SK-N-SH (cell line): ENCODE results near the gene EID3.

Experiments
- CTCF ChIP-seq: fragments of 200-600 bp; sonication (generic); IDR thresholded peaks from 2 replicates; pipeline ENCODE4 v1.6.1; 2017; ENCODE audit warnings: antibody characterized with exemption, mild to moderate bottlenecking, moderate library complexity
- PBX3 ChIP-seq: IDR thresholded peaks from 2 replicates; pipeline ENCODE4; 2012
- RAD21 ChIP-seq: IDR thresholded peaks from 2 replicates; pipeline ENCODE4 v1.6.1; 2012; ENCODE audit warnings: mild to moderate bottlenecking, low read length
- REST ChIP-seq: IDR thresholded peaks from 2 replicates; pipeline ENCODE4 v1.6.1; 2012; ENCODE audit warnings: mild to moderate bottlenecking, low read depth, low read length, moderate library complexity
- SMC3 ChIP-seq: IDR thresholded peaks from 2 replicates; pipeline ENCODE4 v1.6.1; 2012; ENCODE audit warnings: low read depth, low read length, improper control_type of control experiment
- TAF1 ChIP-seq: IDR thresholded peaks from 2 replicates; pipeline ENCODE4 v1.6.1; 2012; ENCODE audit warnings: low read depth, mild to moderate bottlenecking, low read length, moderate library complexity, borderline replicate concordance
- TEAD4 ChIP-seq: IDR thresholded peaks from 2 replicates; pipeline ENCODE4 v1.4.0; 2012; ENCODE audit warnings: mild to moderate bottlenecking, borderline replicate concordance; ENCODE audit not compliant: insufficient read depth

GRCh38 chr12:104297477-104298113 is 5.9 kb upstream of the EID3 start:
- no peak for TF ChIP-seq CTCF
- peak; percentile 12; the same call in 1 of the 2 replicates for TF ChIP-seq PBX3
- TF ChIP-seq RAD21 = no peak
- no peak for TF ChIP-seq REST
- no peak for TF ChIP-seq TAF1
- TF ChIP-seq TEAD4 = no peak
- no peak for TF ChIP-seq SMC3
